OCI-LY1 (cell line): ENCODE measurements around the gene TARS1.

Experiments used
- H2AFZ ChIP-seq: fragments of 200-600 bp; sonication (generic), shearing (Covaris generic); 2 replicates; pipeline ENCODE4 v1.6.0; 2014; ENCODE audit warnings: antibody characterized with exemption, mild to moderate bottlenecking, low read length
- H3F3A ChIP-seq: fragments of 200-600 bp; sonication (generic), shearing (Covaris generic); 2 replicates; pipeline ENCODE4 v1.6.0; 2014; ENCODE audit warnings: mild to moderate bottlenecking, antibody characterized with exemption, low read length, moderate library complexity; ENCODE audit not compliant: insufficient read depth
- H3K27ac ChIP-seq: fragments of 200-600 bp; sonication (generic); 2 replicates; pipeline ENCODE4 v1.5.1; 2014; ENCODE audit warnings: low read length, mixed run types, mild to moderate bottlenecking, low read depth; ENCODE audit not compliant: poor library complexity, severe bottlenecking
- H3K27me3 ChIP-seq: fragments of 200-600 bp; sonication (generic); 2 replicates; pipeline ENCODE4 v1.6.0; 2014; ENCODE audit warnings: antibody characterized with exemption, mild to moderate bottlenecking, low read length, moderate library complexity; ENCODE audit not compliant: insufficient read depth
- H3K36me3 ChIP-seq: fragments of 200-600 bp; sonication (generic); 2 replicates; pipeline ENCODE4 v1.6.1; 2014; ENCODE audit warnings: mild to moderate bottlenecking, antibody characterized with exemption, low read length, moderate library complexity, mixed read lengths; ENCODE audit not compliant: insufficient read depth
- H3K4me1 ChIP-seq: fragments of 200-600 bp; sonication (generic); 2 replicates; pipeline ENCODE4 v1.5.1; 2014; ENCODE audit warnings: mild to moderate bottlenecking, low read length, moderate library complexity; ENCODE audit not compliant: insufficient read depth, severe bottlenecking
- H3K4me2 ChIP-seq: fragments of 200-600 bp; sonication (generic), shearing (Covaris generic); 2 replicates; pipeline ENCODE4 v1.6.1; 2014; ENCODE audit warnings: low read length
- H3K4me3 ChIP-seq: fragments of 200-600 bp; sonication (generic); 2 replicates; pipeline ENCODE4 v1.5.1; 2014; ENCODE audit warnings: low read length, low read depth, mild to moderate bottlenecking, mixed read lengths; ENCODE audit not compliant: poor library complexity, severe bottlenecking
- H3K79me2 ChIP-seq: fragments of 200-600 bp; shearing (Covaris generic); 2 replicates; pipeline ENCODE4 v1.6.1; 2016; ENCODE audit warnings: mixed run types, low read length, mixed read lengths; ENCODE audit not compliant: insufficient read depth
- H3K9ac ChIP-seq: fragments of 200-600 bp; sonication (generic), shearing (Covaris generic); 2 replicates; pipeline ENCODE4 v1.6.1; 2014; ENCODE audit warnings: mild to moderate bottlenecking, low read length, mixed read lengths
- H3K9me2 ChIP-seq: fragments of 200-600 bp; sonication (generic), shearing (Covaris generic); 2 replicates; pipeline ENCODE4 v1.6.1; 2014; ENCODE audit warnings: low read depth, mild to moderate bottlenecking, low read length, mixed read lengths
- H3K9me3 ChIP-seq: fragments of 200-600 bp; shearing (Covaris generic); 2 replicates; pipeline ENCODE4 v1.6.1; 2014; ENCODE audit warnings: low read length, mixed read lengths
- H4K20me1 ChIP-seq: fragments of 200-600 bp; sonication (generic), shearing (Covaris generic); 2 replicates; pipeline ENCODE4 v1.6.0; 2016; ENCODE audit warnings: mild to moderate bottlenecking, low read length; ENCODE audit not compliant: insufficient read depth
- EZH2 ChIP-seq: fragments of 200-600 bp; sonication (generic), shearing (Covaris generic); IDR thresholded peaks from 2 replicates; pipeline ENCODE4 v1.8.0; 2017; ENCODE audit warnings: borderline replicate concordance, mixed run types, mild to moderate bottlenecking, antibody characterized with exemption, low read length, moderate library complexity, mixed read lengths
- TF ChIP-seq, protein P1 (sequence below): fragments of 200-600 bp; sonication (generic), shearing (Covaris generic); IDR thresholded peaks from 2 replicates; pipeline ENCODE4 v1.5.1; 2017; ENCODE audit warnings: mild to moderate bottlenecking, antibody characterized with exemption, low read length, moderate library complexity, mixed read lengths

The TARS1 gene

GRCh38 chr5:33491941-33492340, 51.2 kb downstream of the TARS1 start:
- Histone ChIP-seq H3K27me3 (no peaks in the 10 kb centered on the region), H3K27ac (no peak overlapping the region), H3K9me3 (no peaks in the 10 kb centered on the region), H3F3A (no peaks in the 10 kb centered on the region), H3K9ac (no peak overlapping the region), H3K36me3 (no peaks in the 10 kb centered on the region), H3K79me2 (no peaks in the 10 kb centered on the region), H2AFZ (no peak overlapping the region), H3K9me2 (no peaks in the 10 kb centered on the region), H3K4me1 (no peaks in the 10 kb centered on the region), H3K4me2 (no peak overlapping the region), H4K20me1 (no peaks in the 10 kb centered on the region), H3K4me3 (no peak overlapping the region)
- no peak for TF ChIP-seq EZH2
- TF ChIP-seq, protein P1, sequence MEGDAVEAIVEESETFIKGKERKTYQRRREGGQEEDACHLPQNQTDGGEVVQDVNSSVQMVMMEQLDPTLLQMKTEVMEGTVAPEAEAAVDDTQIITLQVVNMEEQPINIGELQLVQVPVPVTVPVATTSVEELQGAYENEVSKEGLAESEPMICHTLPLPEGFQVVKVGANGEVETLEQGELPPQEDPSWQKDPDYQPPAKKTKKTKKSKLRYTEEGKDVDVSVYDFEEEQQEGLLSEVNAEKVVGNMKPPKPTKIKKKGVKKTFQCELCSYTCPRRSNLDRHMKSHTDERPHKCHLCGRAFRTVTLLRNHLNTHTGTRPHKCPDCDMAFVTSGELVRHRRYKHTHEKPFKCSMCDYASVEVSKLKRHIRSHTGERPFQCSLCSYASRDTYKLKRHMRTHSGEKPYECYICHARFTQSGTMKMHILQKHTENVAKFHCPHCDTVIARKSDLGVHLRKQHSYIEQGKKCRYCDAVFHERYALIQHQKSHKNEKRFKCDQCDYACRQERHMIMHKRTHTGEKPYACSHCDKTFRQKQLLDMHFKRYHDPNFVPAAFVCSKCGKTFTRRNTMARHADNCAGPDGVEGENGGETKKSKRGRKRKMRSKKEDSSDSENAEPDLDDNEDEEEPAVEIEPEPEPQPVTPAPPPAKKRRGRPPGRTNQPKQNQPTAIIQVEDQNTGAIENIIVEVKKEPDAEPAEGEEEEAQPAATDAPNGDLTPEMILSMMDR, result no peak

DNA sequence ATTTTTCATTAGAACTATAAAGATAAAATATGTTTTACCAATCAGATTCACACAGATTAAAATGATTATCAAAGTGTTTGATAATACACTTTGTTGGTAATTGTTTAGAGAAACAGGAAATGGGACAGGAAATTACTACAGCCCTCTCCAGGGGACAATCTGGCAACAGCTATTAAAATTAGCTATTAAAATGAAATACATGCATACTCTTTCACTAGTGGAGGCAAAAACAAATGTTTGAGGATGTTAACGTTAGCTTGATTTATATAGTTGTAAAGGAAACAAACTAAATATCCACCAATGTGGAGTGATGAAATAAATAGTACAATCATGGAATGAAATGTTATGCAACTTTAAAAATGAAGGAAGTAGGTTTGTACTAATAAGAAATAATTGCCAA, 53.7 kb downstream of the TARS1 start:
- no peaks in the 10 kb centered on the region for H3F3A ChIP-seq
- H3K4me1 ChIP-seq, result no peaks in the 10 kb centered on the region
- no peaks in the 10 kb centered on the region for H3K27me3 ChIP-seq
- H3K9me3 ChIP-seq, result no peaks in the 10 kb centered on the region
- no peak overlapping the region for H3K27ac ChIP-seq
- H3K9ac ChIP-seq, result no peak overlapping the region
- H3K9me2 ChIP-seq, result no peaks in the 10 kb centered on the region
- H3K36me3 ChIP-seq, result no peaks in the 10 kb centered on the region
- TF ChIP-seq, protein P1, result no peak
- no peak for TF ChIP-seq EZH2
- H3K4me3 ChIP-seq, result no peak overlapping the region
- H2AFZ ChIP-seq, result no peak overlapping the region
- no peaks in the 10 kb centered on the region for H4K20me1 ChIP-seq
- H3K4me2 ChIP-seq, result no peak overlapping the region
- no peaks in the 10 kb centered on the region for H3K79me2 ChIP-seq

GRCh38 chr5:33501260-33501659, 60.5 kb downstream of the TARS1 start:
- no peaks in the 10 kb centered on the region for H3K79me2 ChIP-seq
- H3K4me2 ChIP-seq, result no peak overlapping the region
- H3K9me2 ChIP-seq, result no peaks in the 10 kb centered on the region
- no peaks in the 10 kb centered on the region for H3F3A ChIP-seq
- H3K4me1 ChIP-seq, result no peaks in the 10 kb centered on the region
- no peaks in the 10 kb centered on the region for H4K20me1 ChIP-seq
- no peak overlapping the region for H2AFZ ChIP-seq
- TF ChIP-seq EZH2, result no peak
- TF ChIP-seq, protein P1, result no peak
- no peaks in the 10 kb centered on the region for H3K27me3 ChIP-seq
- H3K4me3 ChIP-seq, result no peak overlapping the region
- H3K9me3 ChIP-seq, result no peaks in the 10 kb centered on the region
- no peak overlapping the region for H3K27ac ChIP-seq
- no peak overlapping the region for H3K9ac ChIP-seq
- H3K36me3 ChIP-seq, result no peaks in the 10 kb centered on the region
